GM19452 (cell line): ENCODE results near the gene CYP2F1.
"Not testable (repeated sequence)": the region's sequence is repeated elsewhere in the genome, so short reads cannot be mapped to it uniquely, and the experiment has no call there.

Experiments used
- ATAC-seq: cut with Tn5 transposase; IDR thresholded peaks from one replicate; pipeline ENCODE4 v1.9.1; 2021; ENCODE audit not compliant: unreplicated experiment

CYP2F1 gene

GRCh38 chr19:41114132-41114531, at the start of gene CYP2F1:
Gene CYP2F1, plus strand, starts transcription at chr19:41114432. Its CDS starts 1,757 bp downstream, at chr19:41116189.
- ATAC-seq: no peak

DNA sequence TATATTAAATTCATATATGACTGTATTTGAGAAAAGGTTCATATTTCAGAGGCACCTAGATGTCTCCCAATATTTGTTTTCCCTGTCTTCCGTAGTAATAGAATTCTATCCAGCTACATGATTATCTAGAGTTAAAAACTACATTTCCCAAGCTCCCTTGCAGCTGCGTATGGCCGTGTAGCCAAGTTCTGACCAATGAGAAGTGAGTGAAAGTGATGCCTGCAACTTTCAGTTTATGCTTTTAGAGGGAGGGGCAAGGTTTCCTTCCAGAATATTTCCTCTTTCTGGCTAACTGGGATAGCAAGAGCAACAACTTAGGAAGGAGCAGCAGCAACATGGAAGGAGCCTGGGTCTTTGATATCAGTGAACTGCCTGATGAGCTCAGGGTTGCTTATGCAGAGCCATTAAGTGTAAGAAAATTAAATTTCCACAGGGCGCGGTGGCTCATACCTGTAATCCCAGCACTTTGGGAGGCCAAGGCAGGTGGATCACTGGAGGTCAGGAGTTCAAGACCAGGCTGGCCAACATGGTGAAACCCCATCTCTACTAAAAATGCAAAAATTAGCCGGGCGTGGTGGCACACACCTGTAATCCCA, 49.2 kb upstream of the CYP2F1 start:
- no peak for ATAC-seq

GRCh38 chr19:41076286-41076685, 37.9 kb upstream of the CYP2F1 start:
- no peak for ATAC-seq

DNA sequence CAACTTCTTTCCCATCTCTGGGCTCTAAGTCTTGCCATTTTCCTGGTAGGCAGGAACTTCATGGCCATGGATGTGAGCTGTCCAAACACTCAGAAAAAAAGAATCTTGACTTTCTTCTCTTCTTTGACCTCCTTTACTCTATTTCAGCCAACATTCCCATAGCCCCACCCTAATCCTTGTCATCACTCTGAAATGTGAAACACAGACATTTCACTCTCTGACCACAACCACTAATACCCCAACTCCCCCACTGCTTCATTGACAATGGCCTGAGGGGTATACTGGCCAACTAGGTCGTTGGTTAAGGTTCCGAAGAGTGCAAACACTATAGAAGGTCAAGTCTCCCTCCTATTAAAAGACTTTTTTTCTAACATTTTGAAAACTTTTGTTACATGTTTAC, 30.7 kb upstream of the CYP2F1 start:
- no peak for ATAC-seq

DNA sequence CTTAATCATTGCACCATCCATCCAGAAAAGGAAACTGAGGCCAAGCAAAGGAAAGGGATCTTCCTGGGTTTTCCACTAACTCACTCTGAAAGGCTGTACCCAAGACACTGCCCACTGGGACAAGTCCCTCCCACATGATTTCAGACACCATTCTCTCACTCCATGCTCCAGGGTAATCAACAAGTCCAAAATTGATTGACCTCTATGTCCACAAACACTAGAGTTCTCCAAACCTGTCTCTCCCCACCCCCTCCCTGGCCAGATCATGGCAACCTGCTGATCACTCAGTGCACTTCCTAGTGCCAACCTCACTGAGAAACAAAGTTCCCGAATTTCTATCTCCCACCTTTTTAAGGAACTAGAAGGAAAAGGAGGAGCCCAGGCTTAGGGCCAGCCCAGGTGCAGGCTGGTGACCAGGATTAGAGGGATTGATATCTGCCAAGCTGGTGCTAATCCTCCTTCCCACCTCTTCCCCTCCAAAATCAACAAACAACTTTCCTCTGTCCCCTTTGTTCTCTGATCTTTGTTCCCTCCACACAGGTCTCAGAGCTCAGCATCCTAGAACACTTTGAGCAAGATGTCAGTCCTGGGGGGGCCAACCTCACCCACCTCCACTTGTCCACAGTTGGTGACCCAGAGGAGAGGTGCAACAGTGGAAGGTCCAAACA, 28.4 kb upstream of the CYP2F1 start:
- no peak for ATAC-seq

DNA sequence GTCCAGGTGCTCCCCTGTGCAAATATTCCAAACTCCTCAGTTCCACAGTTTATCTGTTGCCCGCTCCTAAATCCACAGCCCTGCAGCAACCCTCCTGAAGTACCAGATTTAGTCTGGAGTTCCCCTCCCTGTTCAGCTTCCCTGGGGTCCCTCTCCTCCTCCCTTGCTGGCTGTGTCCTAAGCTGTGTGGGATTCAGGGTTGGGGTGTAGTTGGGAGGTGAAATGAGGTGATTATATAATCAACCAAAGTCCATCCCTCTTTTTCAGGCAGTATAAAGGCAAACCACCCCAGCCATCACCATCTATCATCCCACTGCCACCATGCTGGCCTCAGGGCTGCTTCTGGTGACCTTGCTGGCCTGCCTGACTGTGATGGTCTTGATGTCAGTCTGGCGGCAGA, 26.1 kb upstream of the CYP2F1 start, which contains the start of gene CYP2A13:
TSS of gene CYP2A13 (plus strand) at position 301 of the 400 bp plus-strand sequence. CDS start at position 322, 21 bp downstream.
- no peak for ATAC-seq

- ATAC-seq: no peak
Measured at GRCh38 chr19:41089959-41090358, 24.3 kb upstream of the CYP2F1 start.

DNA sequence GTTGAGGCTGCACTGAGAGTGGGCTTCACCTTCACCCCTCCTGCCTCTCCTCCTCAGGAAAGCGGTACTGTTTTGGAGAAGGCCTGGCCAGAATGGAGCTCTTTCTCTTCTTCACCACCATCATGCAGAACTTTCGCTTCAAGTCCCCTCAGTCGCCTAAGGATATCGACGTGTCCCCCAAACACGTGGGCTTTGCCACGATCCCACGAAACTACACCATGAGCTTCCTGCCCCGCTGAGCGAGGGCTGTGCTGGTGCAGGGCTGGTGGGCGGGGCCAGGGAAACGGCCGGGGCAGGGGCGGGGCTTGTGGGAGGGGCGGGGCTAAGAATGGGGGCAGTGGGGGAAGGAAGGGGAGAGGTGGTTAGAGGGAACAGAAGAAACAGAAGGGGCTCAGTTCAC, 18.5 kb upstream of the CYP2F1 start:
- ATAC-seq: no peak

DNA sequence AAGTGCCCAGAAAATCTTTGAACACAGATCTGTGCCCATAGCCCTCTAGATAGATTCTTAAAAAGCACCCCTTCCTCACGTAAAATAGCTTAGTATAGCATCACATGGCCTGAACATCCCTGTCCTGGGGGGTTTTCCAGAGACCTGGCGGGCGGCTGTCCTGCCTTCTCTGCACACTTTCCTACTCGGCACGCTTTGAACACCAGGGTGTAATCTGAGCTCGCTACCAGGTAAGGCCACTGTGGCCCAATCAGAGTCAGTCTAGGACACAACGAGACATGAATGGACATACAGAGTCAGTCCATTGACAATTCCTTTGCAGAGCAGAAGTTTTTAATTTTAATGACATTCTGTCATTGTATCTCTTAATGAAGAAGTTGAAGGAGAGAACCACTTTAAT, 17.9 kb upstream of the CYP2F1 start:
- ATAC-seq: no peak

DNA sequence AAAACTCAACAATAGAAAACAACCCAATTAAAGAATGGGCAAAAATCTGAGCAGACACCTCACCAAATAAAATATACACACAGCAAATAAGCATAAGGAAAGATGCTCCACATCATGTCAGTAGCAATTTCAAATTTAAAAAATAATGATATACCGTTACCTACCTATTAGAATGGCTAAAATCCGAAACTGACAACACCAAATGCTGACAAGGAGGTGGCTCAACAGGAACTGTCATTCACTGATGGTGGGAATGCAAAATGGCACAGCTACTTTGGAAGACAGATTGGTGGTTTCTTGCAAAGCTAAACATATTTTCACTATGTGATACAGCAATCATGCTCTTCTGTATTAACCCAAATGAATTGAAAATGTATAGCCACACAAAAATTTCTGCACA, 16.9 kb upstream of the CYP2F1 start:
- ATAC-seq: no peak

GRCh38 chr19:41098762-41099161, 15.5 kb upstream of the CYP2F1 start:
- ATAC-seq: no peak

DNA sequence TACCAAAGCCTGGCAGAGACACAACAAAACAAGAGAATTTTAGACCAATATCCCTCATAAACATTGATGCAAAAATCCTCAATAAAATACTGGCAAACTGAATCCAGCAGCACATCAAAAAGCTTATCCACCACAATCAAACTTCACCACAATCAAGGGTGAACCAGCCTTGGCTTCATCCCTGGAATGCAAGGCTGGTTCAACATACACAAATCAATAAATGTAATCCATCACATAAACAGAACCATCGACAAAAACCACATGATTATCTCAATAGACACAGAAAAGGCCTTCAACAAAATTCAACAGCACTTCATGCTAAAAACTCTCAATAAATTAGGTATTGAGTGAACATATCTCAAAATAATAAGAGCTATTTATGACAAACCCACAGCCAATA, 12.0 kb upstream of the CYP2F1 start:
- not testable (repeated sequence) for ATAC-seq

- no peak for ATAC-seq
Measured at GRCh38 chr19:41106177-41106576, 8.1 kb upstream of the CYP2F1 start.

GRCh38 chr19:41111296-41111695, 2.9 kb upstream of the CYP2F1 start:
- ATAC-seq: no peak

DNA sequence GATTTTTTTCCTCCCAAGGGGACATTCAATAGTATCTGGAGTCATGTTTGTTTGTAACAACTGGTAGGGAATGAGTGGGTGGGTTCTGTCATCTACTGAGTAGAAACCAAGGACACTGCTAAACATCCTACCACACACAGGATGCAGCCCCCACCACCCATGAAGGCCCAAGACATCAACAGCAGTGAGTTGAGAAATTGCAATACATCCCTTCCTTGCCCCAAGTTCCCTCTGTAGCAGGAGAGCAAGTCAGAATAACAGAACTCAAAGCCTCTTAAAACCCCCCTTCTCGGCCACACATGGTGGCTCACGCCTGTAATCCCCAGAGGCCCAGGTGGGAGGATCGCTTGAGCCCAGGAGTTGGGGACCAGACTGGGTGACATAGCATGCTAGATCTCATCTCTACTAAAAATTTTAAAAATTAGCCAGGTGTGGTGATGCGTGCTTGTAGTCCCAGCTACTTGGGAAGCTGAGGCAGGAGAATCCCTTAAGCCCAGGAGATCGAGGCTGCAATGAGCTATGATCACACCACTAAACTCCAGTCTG, 2.4 kb upstream of the CYP2F1 start:
- ATAC-seq: no peak

DNA sequence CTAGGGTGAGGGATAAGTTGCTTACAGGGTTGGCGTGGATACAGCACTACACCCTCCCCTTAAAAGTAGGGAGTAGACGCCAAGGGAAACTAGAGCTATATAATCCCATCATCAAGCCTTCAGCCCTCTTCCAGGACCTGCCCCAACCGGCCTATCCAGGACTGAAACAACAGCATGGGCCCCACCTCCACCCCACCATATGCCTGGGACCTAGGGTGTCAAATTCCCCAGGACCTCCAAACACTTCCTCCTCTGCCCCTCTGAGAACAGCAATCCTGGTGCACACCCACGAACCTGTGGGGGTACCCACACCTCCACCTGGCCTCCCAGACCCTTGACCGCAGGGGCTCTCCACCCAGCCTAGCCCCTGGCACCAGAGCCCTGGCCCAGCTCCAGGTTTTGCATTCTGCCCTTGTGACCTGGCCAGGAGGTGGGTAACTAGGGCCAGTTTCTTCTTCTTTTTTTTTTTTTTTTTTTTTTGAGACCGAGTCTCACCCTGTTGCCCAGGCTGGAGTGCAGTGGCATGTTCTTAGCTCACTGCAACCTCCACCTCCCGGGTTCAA, 1.4 kb upstream of the CYP2F1 start:
- ATAC-seq: no peak

GRCh38 chr19:41116261-41116660, 2.0 kb downstream of the CYP2F1 start:
- no peak for ATAC-seq

- ATAC-seq: not testable (repeated sequence)
Measured at GRCh38 chr19:41120929-41121911, 7.0 kb downstream of the CYP2F1 start.

GRCh38 chr19:41122846-41123245, 8.6 kb downstream of the CYP2F1 start:
- not testable (repeated sequence) for ATAC-seq

DNA sequence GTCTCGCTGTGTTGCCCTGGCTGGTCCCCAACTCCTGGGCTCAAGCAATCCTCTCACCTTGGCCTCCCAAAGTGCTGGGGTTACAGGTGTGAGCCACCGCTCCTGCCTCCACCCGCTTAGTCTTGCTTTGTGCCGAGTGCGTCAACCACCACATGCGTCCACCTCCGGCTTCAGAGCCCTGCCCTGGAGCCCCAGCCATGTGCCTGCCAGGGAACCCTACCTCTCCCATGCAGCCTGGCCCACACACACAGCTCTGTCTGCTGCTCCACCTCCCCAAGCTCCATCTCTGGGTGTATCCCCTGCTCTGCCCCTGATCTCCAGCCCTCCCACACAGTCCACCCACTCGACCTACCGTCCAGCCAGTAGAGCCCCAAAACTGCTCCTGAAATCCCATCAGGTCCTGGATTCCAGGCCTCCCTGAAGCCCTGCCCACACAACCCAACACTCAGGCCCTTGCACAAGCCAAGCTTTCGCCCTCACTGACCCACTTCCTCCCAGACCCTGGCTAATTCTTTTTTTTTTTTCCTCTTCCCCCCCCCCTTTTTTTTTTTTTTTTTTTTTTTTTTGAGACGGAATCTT, 9.6 kb downstream of the CYP2F1 start:
- no peak for ATAC-seq

- ATAC-seq: not testable (repeated sequence)
Measured at GRCh38 chr19:41126765-41127203, 12.6 kb downstream of the CYP2F1 start.
